Measurements from ENCODE around the gene NUP50.

- TF ChIP-seq L3MBTL2 (conservative IDR thresholded peaks at IDR 0.05), result no peak
- TF ChIP-seq TARDBP (IDR thresholded peaks at IDR 0.05), result no peak
- no peak for TF ChIP-seq ARNT (IDR thresholded peaks at IDR 0.05)
Measured at GRCh38 chr22:45154383-45154782, 9.3 kb upstream of the NUP50 start.
